HT1080 (cell line): ENCODE measurements around the gene SMC1B. TPM values are rescaled to one million over a fixed set of nuclear protein-coding genes. Genes with fewer than 3 reads are reported as not detected.
"Not testable (repeated sequence)": the region's sequence is repeated elsewhere in the genome, so short reads cannot be mapped to it uniquely, and the experiment has no call there.

Experiments
- DNase-seq: peaks from one replicate; pipeline ENCODE4 v3.0.0-alpha.2; 2015; ENCODE audit warnings: low read depth
- total RNA-seq: library from RNA; depleted of rRNA; stranded (reverse); fragments of >200 nt; shearing (Covaris generic); gene quantifications from 2 replicates; pipeline ENCODE4 v1.2.3, GENCODE V29; 2014

SMC1B gene
- total RNA-seq, 1 experiment from 2014 or later = not detected

DNA sequence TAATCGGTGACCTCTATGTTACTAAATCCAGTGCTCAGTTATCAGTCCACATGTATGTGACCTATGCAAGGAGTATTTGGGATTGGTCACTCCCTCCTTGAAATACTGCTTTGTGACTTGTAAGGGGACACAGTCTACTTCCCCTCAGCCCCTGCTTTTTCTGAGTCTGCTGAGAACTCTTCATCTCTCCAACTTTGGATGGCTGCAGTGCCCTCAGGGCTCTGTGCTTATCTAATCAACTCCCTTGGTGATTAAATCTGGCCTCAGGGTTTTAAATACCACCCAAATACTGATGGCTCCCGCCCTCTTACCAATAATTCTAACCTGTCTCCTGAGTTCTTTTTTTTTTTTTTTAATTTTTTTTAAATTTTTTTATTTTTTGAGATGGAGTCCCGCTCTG, 63.5 kb downstream of the SMC1B start:
- DNase-seq = no peak

- DNase-seq = peak; percentile 5
These were observed 69.1 kb downstream of the SMC1B start for GRCh38 chr22:45344334-45344733.

GRCh38 chr22:45343143-45343542, 70.3 kb downstream of the SMC1B start:
- DNase-seq = no peak

DNA sequence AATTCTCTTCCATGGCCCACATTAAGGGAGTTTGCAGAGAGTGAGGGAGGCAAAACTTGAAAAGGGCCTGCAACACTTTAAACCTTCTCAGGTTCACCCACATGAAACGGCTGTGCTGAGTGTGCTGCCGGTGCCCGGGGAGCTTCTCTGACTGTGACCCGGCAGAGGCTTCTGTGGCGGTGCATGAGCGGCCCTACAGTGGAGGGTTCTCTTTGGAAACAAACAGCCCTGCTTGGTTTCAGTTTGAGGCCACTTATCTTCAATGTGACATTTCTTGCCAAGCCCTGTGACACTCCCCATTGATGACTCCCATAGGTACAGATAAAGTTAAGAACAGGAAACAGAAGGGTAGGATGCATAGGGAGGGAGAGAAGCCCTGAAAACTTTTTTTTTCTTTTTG, 71.9 kb downstream of the SMC1B start:
- DNase-seq = no peak

DNA sequence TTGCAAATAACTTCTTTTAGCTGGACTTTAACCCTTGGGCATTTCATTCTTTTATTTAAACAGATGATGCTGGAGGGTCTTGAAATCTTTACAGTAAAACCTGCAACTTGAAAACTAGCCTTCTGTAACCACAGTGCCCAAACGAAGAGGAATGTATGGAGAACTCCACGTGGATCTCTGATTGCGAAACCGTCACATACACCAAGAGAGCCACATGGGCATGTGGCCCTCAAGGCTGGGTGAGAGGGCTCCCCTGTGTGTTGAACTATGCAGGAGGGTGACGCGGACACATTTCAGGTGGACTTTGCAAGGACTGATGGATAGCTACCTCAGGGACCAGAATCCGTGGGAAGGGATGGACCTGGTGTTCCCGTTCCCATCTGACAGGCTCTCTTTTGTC, 73.1 kb downstream of the SMC1B start:
- DNase-seq = no peak

- DNase-seq = no peak
These were observed 74.6 kb downstream of the SMC1B start for GRCh38 chr22:45338795-45339194.

DNA sequence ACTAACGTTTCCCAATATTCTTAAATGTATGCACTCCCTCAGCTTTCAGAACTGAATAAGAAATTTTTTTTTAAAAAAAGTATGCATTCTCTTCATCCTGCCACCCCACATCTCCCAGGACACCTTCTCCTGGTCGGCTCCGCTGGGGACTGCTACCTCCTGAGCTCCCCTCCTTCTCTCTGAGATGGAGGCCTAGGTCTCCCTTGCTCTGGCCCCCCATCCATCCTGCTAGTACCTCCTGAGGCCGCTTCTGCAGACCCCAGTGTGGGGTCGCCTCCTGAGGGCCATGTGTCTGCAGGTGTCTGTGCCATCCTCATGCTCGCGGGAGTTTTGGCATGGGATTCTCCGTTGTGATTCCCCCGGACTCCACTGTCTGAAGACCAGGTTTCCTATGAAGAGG, 75.9 kb downstream of the SMC1B start:
- DNase-seq = no peak

- DNase-seq = no peak
These were observed 76.4 kb downstream of the SMC1B start for GRCh38 chr22:45336971-45337431.

- DNase-seq = no peak
These were observed 77.4 kb downstream of the SMC1B start for GRCh38 chr22:45335854-45336522.

DNA sequence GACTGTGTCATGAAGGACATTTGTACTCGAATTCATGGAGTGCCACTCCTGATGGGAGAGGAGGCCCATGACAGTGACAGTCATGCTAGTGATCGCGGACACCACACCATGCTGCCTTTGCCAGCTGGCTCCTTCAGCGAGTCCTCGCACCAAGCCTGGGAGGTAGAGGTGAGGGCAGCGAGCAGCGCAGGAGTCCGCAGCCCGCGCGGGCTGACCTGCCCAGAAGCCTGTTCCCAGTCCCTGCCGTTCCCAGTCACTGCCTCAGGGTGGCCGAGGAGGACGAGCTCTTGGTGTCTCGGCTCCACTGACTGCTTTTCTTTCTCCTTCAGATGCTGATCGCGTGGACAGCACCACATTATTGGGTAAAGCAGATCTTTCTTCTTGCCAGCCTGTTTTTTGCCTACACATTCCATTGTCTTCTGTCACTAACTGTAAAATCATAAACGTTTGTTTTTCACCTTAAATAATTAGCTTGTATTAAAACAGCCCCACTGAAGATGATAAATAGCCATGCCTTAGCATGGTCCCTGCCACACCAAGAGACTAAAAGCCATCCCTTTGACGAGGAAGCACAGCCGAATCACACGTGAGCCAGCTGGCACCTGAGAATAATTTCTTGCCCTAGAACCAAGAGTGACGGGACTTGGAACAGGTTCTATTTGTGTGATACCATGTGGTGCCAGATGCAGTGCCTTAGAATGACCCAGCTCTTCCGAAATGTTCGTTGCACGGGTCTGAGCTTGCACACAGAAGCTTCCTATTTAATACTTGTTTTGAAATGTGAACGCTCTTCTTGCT, 78.2 kb downstream of the SMC1B start:
- DNase-seq = no peak

- DNase-seq = no peak
These were observed 78.9 kb downstream of the SMC1B start for GRCh38 chr22:45334528-45334927.

DNA sequence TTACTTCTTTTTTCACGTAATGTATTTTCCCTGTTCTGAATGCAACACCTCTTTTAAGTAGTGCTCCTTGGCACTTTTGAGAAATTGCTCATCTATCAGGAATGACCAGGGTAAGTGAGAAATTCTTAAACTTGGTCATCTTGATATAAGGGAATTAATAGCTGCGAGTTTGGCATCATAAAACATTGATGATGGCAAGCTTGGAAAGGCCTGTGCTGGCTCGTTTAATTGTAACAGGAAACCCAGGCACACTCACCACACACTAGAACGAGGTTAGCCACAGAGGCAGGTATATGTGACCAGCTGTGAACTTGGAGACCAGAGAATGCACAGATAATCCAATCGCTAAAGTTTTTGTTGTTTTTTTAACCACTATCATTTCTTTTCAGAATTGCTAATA, 79.3 kb downstream of the SMC1B start:
- DNase-seq = no peak

GRCh38 chr22:45332001-45332400, 81.4 kb downstream of the SMC1B start:
- DNase-seq = no peak

DNA sequence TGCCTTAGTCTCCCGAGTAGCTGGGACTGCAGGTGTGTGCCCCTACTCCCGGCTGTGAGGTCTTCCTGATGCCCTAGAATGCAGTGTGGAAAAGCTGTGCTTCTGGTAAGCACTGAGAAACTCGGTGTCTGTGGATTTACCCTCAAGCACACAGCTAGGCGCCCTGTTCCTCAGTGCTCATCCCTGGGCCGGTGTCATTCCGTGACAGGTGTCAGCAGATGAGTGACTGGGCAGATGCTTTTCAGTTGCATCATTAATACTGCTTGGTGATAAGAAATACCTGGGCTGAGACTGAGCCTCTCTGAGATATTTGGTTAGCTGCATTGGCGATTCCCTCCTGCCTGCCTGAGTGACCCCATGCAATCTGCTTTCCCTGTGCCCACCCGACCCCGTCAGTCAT, 81.9 kb downstream of the SMC1B start:
- no peak for DNase-seq

DNA sequence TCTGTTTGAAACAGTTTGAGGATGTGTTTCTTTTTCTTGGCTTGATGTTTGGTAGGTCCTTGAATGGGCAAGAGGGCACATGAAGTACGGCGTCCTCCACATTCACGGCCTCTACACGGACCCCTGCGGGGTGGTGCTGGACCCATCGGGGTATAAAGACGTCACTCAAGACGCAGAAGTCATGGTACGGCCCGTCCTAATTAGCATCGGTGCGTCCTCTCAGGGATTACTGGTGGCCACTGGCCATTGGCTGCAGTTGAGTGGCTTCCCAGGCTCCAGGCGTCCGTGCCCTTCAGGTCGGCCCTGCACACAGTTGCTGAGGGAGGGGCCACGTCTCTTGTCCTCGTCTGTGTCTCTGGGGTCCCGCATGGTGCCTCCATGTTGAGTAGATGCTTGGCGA, 82.9 kb downstream of the SMC1B start:
- no peak for DNase-seq

DNA sequence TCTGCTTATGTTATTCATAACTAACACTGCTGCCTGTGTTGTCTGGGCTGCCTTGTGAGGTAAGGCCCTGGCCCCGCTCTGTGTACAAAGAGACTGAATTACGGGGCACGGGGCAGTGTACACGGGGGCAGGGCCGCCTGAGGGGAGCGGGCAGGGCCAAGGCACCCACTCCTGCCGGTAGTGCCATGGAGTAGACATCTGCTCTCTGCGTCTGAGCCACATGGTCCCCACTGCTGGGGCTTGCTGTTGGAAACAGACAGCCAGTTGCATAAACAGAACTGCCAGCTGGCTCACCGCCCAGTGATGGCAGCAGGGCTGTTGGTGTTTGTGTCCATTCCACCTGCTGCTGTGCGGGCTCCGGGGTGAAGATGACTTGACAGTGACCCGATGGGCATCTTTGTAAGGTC, 83.9 kb downstream of the SMC1B start:
- DNase-seq = no peak

- DNase-seq = no peak
These were observed 84.4 kb downstream of the SMC1B start for GRCh38 chr22:45328822-45329529.

- not testable (repeated sequence) for DNase-seq
These were observed 85.1 kb downstream of the SMC1B start for GRCh38 chr22:45328261-45328660.

DNA sequence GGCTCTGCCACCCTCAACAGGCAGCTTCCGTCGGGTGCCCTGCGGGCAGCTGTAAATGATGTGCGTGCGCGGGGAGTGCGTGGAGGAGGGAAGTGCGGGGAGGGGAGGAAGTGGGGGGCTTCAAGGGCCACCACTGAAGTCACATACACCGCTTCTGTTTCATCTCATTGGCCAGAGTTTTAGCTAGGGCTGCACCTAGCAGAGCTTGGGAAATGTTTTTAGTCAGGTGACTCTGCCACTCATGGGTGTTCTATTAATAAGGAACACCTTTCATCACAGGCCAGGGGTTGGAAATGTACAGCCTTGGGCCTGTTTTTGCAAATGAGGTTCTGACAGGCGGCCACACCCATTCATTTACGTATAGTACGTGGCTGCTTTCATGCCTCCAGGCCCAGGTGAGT, 89.1 kb downstream of the SMC1B start:
- DNase-seq = no peak

GRCh38 chr22:45323695-45324094, 89.7 kb downstream of the SMC1B start:
- no peak for DNase-seq

DNA sequence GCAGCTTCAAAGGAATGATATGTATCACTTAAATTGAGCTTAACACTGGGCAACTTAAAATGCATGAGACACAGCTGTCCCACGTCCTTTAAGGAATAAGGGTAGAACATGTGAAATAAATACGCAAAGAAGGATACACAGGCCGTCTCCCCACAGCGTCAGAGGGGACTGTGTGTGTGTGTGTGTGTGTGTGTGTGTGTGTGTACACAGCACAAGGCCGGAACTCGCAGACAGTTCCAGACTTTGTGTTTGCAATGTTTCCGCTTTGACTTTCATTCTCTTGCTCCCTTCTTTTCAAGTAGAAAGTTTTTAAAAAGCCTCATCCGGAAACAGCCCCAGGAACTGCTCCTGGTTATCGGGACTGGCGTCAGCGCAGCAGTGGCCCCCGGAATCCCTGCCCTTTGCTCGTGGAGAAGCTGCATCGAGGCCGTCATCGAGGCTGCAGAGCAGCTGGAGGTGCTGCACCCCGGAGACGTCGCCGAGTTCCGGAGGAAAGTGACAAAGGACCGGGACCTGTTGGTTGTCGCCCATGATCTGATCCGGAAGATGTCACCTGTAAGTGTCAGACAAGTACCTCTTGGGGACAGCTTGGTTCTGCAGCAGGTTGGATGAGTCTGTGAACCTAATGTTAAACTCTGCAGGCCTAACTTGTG, 90.4 kb downstream of the SMC1B start:
- no peak for DNase-seq

GRCh38 chr22:45321827-45322226, 91.6 kb downstream of the SMC1B start:
- no peak for DNase-seq
